HG03432 (cell line): ENCODE results near the gene DSE.

ENCODE experiments used
- ATAC-seq: cut with Tn5 transposase; IDR thresholded peaks from one replicate; pipeline ENCODE4 v1.9.1; 2021; ENCODE audit warnings: mild to moderate bottlenecking, moderate library complexity; ENCODE audit not compliant: unreplicated experiment

The DSE gene

GRCh38 chr6:116408491-116408890 is 37.7 kb downstream of the DSE start:
- ATAC-seq: peak; percentile 28

- ATAC-seq: peak; percentile 82
Measured at GRCh38 chr6:116409756-116410155, 39.0 kb downstream of the DSE start.

DNA sequence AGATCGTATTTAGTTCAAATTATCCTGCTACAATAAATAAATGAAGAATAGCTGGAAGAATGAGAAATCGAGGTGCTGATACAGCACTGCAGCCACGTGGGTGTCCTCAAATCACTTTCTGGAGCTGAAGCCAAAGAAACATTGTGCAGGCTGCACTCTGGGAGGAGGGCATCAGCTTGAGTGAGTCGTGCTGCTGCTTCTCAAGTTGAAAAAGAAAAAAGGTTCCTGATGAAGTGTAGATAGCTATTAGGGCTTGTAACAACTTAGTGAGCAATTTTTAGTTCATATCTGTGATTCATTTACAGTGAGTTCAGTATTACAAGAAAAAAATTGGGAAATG is 40.5 kb downstream of the DSE start:
- ATAC-seq: no peak

DNA sequence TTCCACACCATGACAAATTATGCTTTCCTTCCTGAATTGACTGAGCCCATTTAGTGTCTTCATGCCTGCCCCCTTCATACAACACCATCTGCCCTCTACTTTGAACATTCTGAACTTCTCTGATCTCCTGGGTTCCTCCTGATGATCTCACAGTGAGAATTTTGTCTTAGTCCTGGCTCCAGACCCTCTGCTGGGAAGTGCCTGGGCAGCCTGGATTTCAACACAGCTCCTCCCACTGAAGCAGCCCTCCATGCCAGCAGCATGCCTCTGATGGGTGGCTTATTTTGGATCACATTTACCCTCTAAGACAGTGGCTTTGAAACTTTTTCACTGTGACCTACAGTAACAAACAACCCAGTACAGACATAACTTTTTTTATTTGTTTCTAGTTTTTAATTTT is 41.5 kb downstream of the DSE start:
- ATAC-seq: no peak

DNA sequence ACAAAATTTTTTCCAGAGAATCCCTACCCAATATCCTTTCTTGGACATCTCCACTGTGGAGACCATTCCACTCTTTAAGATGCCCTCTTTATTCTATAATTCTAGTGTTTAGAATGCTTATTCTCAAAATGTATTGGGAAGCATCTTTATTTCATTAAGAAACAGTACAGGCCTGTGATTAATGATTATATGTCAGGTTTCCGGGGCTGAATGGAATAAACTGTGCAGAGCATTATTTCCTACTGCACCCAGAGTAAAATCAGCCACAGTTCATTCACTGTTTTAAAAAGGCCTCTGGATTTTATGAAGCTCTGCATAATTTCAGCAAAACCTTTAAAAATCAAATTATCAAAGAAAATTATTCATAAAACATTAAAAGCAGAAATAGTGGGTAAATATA is 42.6 kb downstream of the DSE start:
- no peak for ATAC-seq

- ATAC-seq: no peak
Measured at GRCh38 chr6:116417661-116418060, 46.9 kb downstream of the DSE start.

DNA sequence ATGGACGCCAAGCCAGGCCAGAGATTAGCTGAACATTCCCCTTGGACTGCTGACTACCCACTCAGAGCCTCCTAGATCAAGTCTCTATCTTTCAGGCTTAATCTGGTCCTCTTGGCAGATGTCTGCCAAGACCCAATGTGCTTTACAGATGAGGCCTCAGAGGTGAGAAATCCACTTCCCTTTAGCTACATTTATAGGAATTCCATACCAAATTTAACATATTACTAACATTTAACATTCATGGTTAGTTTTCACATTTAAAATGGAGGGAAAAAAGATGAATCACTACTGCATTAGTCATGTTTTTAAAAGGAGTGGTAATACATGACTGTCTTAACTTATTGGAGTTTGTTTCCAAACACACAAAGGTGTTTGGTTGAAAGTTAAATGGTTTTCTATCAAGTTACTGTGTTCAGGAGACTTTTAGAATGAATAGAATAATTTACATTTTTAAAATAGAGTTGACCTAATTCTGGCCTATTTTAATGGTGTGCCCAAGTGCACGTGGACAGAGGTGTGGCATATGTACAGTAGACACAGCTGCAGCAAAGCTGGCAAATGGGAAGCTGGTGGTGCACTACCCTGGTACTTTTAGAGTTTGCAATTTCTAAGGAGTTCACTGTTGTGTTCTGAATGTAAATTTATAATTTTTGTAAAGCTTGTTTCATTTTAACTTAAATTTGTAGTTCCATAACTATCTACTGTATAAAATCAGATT is 48.5 kb downstream of the DSE start:
- ATAC-seq: no peak

DNA sequence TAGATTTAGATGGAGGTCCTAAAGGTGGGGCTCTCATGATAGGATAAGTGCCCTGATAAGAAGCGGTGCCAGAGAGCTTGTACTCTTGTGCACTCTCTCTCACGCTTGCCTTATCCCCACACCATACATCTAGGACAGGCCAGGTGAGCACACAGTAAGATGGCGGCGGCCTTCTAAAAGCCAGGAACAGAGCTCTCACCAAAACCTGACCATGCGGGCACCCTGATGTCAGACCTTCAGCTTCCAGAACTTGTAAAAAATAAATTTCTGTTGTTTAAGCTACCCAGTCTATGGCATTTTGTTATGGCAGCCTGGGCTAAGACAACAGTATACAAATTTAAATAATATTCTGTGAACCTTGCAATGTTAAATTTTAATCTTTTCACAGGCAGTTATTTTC is 49.6 kb downstream of the DSE start:
- no peak for ATAC-seq

GRCh38 chr6:116422238-116422637 is 51.5 kb downstream of the DSE start:
- no peak for ATAC-seq

DNA sequence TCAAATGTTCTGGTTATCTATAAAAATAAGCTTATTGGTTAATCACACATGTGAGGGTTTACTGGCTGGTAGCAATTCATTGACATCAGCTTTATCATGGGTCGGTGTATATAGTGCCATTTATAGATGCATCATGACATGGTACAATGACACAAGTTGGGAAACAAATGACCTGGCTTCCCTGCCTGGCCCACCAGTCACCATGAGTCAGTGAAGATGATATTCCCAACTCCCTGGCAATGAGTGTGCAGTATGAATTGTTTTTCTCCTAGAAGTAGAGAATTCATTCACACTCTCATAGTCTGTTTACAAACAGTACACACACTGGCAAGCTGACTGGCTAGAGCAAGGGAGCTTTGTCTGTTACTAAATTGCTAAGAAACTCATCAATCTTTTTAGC is 53.3 kb downstream of the DSE start:
- ATAC-seq: no peak

GRCh38 chr6:116426551-116426950 is 55.8 kb downstream of the DSE start:
- no peak for ATAC-seq

DNA sequence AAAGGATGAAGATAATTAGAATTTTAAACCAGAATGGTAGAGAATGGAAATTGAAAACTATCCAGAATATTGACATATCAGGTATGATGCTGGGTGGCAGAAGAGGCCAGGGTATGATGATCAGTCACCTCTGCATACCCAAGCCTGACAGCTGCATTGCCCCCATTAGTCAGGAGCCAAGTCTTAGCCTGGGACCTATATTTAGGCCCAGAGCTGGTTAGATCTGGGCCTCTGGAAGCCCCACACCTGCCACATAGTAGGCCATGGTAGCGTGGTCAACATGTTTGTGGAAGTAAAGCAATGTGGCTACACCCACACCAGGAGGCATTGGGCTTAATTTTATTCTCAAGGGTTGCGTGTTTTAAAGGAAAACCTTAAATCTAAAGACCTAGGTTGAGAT is 58.4 kb downstream of the DSE start:
- no peak for ATAC-seq

DNA sequence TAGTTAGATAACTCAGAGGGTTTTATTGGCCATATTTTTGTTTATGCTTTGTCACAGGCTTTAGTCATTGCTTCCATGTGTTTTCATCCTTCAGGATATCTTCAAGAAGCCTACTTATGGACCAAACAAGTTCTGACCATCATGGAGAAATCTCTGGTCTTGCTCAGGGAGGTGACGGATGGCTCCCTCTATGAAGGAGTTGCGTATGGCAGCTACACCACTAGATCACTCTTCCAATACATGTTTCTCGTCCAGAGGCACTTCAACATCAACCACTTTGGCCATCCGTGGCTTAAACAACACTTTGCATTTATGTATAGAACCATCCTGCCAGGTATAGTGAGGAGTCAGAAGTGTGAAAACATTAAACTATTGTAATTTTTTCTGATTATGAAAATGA is 60.1 kb downstream of the DSE start:
- ATAC-seq: no peak

GRCh38 chr6:116431964-116432595 is 61.3 kb downstream of the DSE start:
- no peak for ATAC-seq

- no peak for ATAC-seq
Measured at GRCh38 chr6:116433206-116433712, 62.5 kb downstream of the DSE start.

DNA sequence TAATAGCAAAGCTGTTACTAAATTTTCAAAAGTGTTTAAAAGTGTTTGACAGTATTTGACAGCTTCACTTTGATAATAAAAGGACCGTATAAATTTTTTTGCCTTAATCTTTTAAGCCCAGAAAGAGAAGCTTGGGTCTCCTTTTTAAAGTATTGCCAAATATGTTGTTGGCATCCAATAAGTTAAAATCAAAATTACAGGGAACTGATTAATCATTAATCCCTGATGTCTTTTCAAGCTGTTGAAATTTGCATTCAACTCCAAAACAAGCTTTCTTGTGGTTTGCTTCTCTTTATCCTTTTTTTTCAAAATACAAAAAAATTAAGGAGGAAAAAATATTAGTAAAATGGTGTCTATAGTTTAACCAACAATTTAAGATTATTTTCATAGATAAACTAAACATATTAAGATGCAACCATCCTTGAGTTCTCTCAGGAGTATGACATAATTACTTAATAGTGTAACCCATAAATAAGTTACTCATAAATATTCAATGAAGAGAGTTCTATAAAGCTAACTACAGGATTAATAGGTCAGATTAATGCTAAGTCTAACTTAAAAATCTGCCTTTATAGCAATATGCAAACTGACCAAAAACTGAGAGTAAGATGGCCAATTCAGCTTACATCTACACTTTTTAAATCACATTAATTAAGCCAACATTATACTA is 63.4 kb downstream of the DSE start:
- no peak for ATAC-seq

DNA sequence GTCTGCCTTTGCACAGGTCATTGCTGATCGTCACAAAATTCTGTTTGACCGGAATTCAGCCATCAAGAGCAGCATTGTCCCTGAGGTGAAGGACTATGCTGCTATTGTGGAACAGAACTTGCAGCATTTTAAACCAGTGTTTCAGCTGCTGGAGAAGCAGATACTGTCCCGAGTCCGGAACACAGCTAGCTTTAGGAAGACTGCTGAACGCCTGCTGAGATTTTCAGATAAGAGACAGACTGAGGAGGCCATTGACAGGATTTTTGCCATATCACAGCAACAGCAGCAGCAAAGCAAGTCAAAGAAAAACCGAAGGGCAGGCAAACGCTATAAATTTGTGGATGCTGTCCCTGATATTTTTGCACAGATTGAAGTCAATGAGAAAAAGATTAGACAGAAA is 65.8 kb downstream of the DSE start:
- no peak for ATAC-seq

DNA sequence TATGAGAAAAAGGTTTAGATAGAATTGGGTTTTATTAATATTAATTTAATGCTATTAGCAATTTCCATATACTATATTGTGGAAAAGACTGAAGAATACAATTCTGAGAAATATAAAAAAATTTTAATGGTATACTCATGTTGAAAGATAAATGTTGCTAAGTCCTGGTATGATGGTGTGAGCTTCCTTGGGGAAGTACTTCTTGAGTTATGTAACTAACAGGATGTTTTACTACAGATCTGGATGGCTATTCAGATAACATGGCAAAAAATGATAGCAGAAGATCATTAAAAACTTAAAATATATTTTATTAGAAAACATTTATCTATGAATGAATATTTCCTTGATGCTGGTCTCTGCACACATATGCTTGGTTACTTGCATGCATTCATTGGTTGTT is 66.9 kb downstream of the DSE start:
- no peak for ATAC-seq

DNA sequence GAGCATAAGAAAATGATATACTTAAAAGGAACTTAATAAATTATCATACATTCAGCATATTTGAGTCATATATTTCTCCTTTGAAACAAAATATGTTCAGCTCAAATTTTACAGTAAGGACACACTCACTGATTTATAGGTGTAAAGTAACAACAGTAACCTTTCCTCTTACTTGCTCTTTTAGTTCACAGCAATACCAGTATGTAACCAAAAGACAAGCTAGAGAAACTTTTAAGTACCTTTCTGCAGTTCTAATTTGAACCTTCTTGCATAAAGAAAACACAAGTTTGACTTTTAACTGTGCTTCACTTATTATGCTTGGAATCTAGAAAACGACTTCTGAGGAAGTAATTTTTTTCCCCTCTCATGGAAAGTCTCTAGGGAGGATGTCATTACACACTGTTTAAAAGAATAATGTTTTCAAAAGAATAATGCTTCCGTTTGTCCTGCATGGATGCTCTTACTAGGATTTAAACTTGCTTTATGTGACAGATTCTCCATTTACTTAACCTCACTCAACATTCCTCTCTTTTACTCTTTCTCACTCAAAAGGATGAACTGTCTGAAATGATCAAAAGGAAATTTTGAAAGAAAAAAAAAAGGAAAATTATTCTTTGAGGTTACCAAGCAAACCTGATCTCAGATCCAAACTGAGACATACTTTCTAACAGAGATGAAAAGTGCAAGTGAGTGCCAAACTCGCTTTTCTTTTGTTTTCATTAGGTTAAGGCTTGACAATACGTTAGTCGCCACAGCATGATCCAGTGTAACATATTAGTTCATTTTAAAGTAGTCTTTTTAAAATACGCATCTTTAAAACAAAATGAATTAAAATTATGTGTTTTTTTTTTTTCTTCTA is 68.1 kb downstream of the DSE start:
- ATAC-seq: no peak

GRCh38 chr6:116439522-116440051 is 68.8 kb downstream of the DSE start:
- ATAC-seq: no peak

DNA sequence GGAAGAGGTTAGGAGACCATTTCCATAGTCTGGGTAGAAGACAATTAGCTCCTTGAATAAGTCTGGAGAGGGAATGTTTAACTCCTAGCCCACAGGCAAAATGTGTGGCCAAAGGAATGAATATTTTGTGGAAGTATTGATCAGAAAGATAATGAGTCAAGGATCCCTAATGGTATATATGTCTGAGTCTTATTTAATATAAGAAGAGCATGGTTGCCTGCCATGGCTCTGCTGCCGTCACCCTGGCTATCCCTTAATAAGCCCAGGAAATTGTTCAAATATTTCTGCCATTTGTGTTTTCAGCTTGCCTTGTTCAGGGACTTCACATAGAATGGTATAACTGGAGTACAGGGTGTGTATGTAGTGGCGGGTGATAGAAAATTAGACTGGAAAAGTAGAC is 72.4 kb downstream of the DSE start:
- ATAC-seq: no peak
